KOPT-K1 (cell line): ENCODE measurements around the gene POLR1E.
"Not testable (repeated sequence)": the region's sequence is repeated elsewhere in the genome, so short reads cannot be mapped to it uniquely, and the experiment has no call there.

Experiments
- H3K27ac ChIP-seq: fragments of 200-600 bp; sonication (generic); 2 replicates; pipeline ENCODE4 v1.5.1; 2016; ENCODE audit warnings: antibody characterized with exemption, mild to moderate bottlenecking, low read depth, low read length; ENCODE audit not compliant: poor library complexity, severe bottlenecking
- H3K36me3 ChIP-seq: fragments of 200-600 bp; sonication (generic); 2 replicates; pipeline ENCODE4 v1.5.1; 2017; ENCODE audit warnings: antibody characterized with exemption, mild to moderate bottlenecking, low read length, moderate library complexity; ENCODE audit not compliant: insufficient read depth
- H3K9me3 ChIP-seq: fragments of 200-600 bp; sonication (generic); 2 replicates; pipeline ENCODE4 v1.5.1; 2017; ENCODE audit warnings: antibody characterized with exemption, low read length, mild to moderate bottlenecking; ENCODE audit not compliant: insufficient read depth, poor library complexity, severe bottlenecking

Gene POLR1E

GRCh38 chr9:37476930-37477329 lies 8.8 kb upstream of the POLR1E start:
- peaks cover 23% of the 10 kb centered on the region for H3K9me3 ChIP-seq
- H3K36me3 ChIP-seq, result no peaks in the 10 kb centered on the region
- no peak overlapping the region for H3K27ac ChIP-seq

GRCh38 chr9:37477443-37477842 lies 8.3 kb upstream of the POLR1E start:
- not testable (repeated sequence) for H3K27ac ChIP-seq, H3K36me3 ChIP-seq
- peaks cover 23% of the 10 kb centered on the region for H3K9me3 ChIP-seq

- H3K36me3 ChIP-seq, H3K27ac ChIP-seq: not testable (repeated sequence)
- peaks cover 23% of the 10 kb centered on the region for H3K9me3 ChIP-seq
Observed at GRCh38 chr9:37477987-37478619, 7.6 kb upstream of the POLR1E start.

GRCh38 chr9:37480759-37481158 lies 5.0 kb upstream of the POLR1E start:
- H3K27ac ChIP-seq, result no peak overlapping the region
- no peaks in the 10 kb centered on the region for H3K36me3 ChIP-seq
- H3K9me3 ChIP-seq, result peaks cover 2% of the 10 kb centered on the region

- Histone ChIP-seq H3K9me3 (no peaks in the 10 kb centered on the region), H3K36me3 (peaks cover 40% of the 10 kb centered on the region), H3K27ac (peak overlapping the region; percentile 77)
Observed at GRCh38 chr9:37486256-37486615, 488 bp downstream of the POLR1E start.

GRCh38 chr9:37486616-37487548 lies 1.1 kb downstream of the POLR1E start:
- Histone ChIP-seq H3K36me3 (peaks cover 46% of the 10 kb centered on the region), H3K9me3 (no peaks in the 10 kb centered on the region), H3K27ac (peak overlapping the region; percentile 77)

GRCh38 chr9:37491939-37492338 lies 6.2 kb downstream of the POLR1E start:
- H3K9me3 ChIP-seq, result no peaks in the 10 kb centered on the region
- H3K36me3 ChIP-seq, result peaks cover 97% of the 10 kb centered on the region
- H3K27ac ChIP-seq, result no peak overlapping the region

- H3K27ac ChIP-seq, result no peak overlapping the region
- H3K9me3 ChIP-seq, result no peaks in the 10 kb centered on the region
- H3K36me3 ChIP-seq, result peaks cover 100% of the 10 kb centered on the region
Observed at GRCh38 chr9:37495571-37495970, 9.8 kb downstream of the POLR1E start.

- Histone ChIP-seq H3K9me3 (no peaks in the 10 kb centered on the region), H3K27ac (no peak overlapping the region), H3K36me3 (peaks cover 100% of the 10 kb centered on the region)
Observed at GRCh38 chr9:37496020-37496419, 10.3 kb downstream of the POLR1E start.

GRCh38 chr9:37497320-37497719 lies 11.6 kb downstream of the POLR1E start:
- H3K36me3 ChIP-seq, result peaks cover 100% of the 10 kb centered on the region

GRCh38 chr9:37498457-37498856 lies 12.7 kb downstream of the POLR1E start:
- Histone ChIP-seq H3K36me3 (peaks cover 100% of the 10 kb centered on the region), H3K9me3 (no peaks in the 10 kb centered on the region), H3K27ac (no peak overlapping the region)

More at GRCh38 chr9:37497320-37497719, 11.6 kb downstream of the POLR1E start:
- Histone ChIP-seq H3K27ac (no peak overlapping the region), H3K9me3 (no peaks in the 10 kb centered on the region)

- Histone ChIP-seq H3K9me3 (no peaks in the 10 kb centered on the region), H3K36me3 (peaks cover 100% of the 10 kb centered on the region), H3K27ac (no peak overlapping the region)
Observed at GRCh38 chr9:37499297-37499696, 13.5 kb downstream of the POLR1E start.

- H3K36me3 ChIP-seq, result peaks cover 100% of the 10 kb centered on the region
- H3K27ac ChIP-seq, result no peak overlapping the region
- H3K9me3 ChIP-seq, result no peaks in the 10 kb centered on the region
Observed at GRCh38 chr9:37501957-37502596, 16.3 kb downstream of the POLR1E start.

- Histone ChIP-seq H3K36me3 (peaks cover 100% of the 10 kb centered on the region), H3K27ac (no peak overlapping the region)
Observed at GRCh38 chr9:37503736-37504135, 18.0 kb downstream of the POLR1E start.

GRCh38 chr9:37504605-37505004 lies 18.9 kb downstream of the POLR1E start:
- Histone ChIP-seq H3K36me3 (peaks cover 100% of the 10 kb centered on the region), H3K9me3 (no peaks in the 10 kb centered on the region), H3K27ac (no peak overlapping the region)

More at GRCh38 chr9:37503736-37504135, 18.0 kb downstream of the POLR1E start:
- H3K9me3 ChIP-seq, result no peaks in the 10 kb centered on the region
